NCI-H2081 (cell line): ENCODE results near the gene CDKL2.

Experiments used
- DNase-seq, 2 experiments: peaks; one replicate each; lab custom pipeline; 2025; lab: John Stamatoyannopoulos, UW

CDKL2 gene

DNA sequence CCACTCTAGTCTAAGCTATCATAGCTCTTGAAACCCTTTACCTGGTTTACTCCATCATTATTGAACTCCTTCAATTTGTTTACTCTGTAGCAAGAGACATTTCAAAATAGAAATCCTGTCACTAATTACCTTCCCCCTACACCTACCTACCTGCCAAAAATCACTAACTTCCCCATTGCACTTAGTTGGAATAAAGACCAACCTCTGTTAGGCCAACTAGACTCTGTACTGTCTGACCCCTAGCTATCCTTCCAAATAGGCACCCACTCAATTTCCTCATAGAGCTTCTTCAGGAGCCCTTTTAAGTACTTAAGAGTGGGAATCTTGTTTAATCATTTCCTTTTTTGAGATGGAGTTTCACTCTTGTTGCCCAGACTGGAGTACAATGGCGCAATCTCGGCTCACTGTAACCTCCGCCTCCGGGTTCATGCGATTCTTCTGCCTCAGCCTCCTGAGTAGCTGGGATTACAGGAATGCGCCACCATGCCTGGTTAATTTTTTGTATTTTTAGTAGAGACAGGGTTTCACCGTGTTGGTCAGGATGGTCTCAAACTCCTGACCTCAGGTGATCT lies 8.9 kb upstream of the CDKL2 start:
- no peak for DNase-seq

DNA sequence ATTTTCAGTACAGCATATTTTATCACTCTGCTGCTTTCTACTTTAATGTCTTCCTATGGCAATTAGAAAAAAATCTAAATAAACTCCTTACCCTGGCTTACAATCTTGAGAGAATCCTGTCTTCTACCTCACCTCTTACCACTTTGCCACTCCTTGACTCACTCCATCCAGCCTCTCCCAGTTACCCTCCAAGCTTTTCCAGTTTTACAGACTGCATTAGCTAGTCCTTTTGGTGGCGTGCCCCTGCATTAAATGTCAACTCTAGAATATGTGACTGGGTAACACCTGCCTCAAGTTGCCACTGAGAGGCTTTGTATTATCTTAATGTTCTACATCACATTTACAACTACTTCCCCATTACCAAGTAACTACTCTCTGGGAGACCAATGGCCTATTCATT lies 7.5 kb upstream of the CDKL2 start:
- DNase-seq: no peak

DNA sequence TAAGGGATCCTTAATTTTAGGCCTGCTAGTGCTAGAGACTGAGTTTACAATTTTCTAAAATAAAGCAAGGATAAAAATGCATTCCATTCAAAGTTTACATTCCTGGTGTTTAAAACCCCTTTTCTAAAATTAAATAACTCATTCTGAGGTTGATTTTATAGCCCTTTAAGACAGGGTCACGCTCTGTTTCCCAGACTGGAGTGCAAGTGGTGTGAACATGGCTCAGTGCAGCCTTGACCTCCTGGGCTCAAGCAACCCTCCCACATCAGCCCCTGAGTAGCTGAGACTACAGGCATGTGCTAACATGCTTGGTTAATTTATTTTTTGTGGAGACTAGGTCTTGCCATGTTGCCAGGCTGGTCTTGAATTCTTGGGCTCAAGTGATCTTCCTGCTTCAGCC lies 6.8 kb upstream of the CDKL2 start:
- DNase-seq: no peak

DNA sequence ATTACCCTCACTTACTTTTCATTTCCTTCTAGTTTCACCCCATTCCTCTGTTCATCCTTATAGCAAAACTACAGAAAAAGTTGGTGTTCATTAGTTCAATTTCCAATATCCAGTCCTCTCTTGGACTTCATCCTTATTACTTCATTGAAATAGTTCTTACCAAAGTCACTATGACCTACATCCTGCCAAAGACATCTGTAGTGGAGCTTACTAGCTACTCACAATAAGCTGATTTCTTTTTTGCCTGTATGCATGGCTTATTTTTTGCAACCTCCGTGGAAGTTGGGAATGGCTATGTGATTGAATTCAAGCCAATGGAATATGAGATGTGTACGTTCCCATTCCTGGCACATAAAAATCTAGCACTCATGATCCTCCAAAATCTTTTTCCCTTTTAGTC lies 4.6 kb upstream of the CDKL2 start:
- DNase-seq: no peak

DNA sequence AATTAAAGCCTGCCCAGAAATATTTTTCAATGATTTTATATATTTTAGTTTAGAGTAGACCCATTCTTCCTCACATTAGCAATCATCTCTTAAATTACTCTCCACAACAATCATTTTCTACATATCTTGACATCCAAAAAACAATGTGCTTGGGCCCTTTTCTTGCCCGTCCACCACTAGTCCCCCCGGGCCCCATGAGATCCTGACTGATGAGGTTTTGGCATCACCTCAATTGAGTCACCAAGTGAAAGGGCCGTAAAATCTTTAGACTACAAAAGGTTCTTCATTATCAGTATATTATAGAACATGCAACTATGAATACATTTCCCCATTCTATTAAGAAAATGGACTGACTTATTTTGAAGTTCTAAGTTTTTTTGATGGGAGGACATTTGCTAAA lies 4.0 kb upstream of the CDKL2 start:
- no peak for DNase-seq

DNA sequence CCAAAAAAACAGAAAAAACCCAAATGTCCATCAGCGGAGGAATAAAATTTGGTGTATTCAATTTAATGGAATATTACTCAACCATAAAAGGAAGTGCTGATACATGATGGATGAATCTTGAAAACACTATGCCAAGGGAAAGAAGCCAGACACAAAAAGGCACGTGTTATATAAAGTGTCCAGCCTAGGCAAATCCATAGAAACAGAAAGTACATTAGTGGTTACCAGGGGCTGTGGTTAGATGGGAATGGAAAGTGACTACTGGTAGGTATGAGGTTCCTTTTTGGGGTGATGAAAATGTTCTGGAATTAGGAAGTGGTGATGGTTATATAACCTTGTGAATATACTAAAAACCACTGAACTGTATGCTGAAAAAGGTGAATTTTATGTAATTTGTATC lies 3.5 kb upstream of the CDKL2 start:
- no peak for DNase-seq

DNA sequence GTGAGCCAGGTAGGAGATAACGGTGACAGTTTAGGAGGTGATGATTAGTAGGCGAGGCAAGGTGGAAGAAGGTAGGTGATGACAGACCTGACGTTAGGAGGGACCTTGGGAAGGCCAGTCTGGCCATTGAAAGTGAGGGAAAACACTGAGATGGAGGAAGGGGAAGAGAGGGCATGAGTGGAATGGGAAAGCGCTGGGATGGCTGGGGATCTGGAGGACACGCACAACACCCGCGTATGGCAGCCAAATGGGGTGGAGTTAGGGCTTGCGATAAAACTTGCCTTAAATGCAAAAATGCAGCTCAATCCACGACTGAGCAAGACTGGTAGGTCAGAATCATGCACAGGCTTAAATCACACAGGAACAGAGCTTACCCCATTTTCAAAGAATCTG lies 605 bp upstream of the CDKL2 start:
- no peak for DNase-seq

DNA sequence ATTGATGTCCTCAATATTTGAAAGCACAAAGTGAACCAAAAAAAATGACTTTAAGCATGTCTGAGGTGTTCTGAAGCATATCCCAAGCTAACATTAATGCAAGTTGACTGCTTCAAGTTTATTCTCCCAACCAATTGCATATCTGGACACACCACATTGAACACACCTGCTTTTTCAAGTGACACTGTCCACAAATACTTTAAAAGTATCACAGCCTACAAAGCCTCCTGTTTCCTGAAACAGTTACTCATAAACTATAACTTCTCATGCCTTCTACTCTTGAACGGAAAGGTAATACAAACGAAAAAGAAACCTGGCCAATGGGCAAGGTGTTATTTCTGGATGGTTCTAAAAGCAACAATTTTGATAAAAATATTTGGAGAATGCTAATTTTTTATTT lies 1.1 kb downstream of the CDKL2 start:
- no peak for DNase-seq

DNA sequence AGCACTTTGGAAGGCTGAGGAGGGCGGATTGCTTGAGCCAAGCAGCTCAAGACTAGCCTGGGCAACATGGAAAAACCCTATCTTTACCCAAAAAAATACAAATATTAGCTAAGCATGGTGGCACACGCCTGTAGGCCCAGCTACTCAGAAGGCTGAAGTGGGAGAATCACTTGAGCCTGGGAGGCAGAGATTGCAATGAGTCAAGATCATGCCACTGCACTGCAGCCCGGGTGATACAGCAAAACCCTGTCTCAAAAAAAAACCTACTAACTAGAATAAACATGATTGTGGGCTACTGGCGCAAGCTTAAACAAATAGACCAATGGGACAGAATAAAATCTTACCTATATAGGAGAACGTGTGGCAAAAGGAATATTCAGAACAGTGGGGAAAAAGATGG lies 7.3 kb downstream of the CDKL2 start:
- DNase-seq: no peak

DNA sequence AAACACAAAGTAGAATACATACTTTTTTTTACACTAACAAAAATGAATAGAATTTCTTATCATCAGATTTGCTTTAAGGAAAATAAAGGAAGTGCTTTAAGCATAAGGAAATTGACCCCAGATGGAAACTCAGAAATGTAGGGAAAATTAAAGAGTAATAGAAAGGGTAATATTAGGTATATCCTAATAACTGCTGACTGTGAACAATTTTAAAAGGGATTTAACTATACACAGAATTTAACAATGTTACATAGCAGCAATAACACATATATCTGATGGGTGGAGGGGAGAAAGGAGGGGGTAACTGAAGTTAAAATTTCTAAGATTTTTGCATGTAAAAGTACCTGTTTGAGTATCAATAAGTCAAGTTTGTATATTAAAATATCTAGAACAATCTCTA lies 8.6 kb downstream of the CDKL2 start:
- DNase-seq: no peak

DNA sequence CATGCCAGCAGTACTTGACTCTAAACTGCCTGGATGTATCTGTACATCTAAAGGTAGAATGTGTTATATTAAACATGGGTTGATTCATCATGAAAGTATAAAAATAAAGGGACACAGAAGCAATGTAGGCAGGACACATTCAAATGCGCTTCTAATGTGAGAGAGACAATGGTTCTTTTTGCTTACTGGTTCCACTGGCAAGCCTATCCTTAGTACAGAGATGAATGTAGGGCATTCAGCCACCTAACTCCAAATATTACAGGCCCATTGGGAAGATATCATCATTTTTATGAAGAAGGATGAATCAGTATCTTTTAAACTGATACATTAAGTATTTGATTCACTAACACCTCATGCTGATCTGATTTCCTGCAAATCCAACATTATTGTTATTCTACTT lies 18.0 kb downstream of the CDKL2 start:
- DNase-seq: no peak

DNA sequence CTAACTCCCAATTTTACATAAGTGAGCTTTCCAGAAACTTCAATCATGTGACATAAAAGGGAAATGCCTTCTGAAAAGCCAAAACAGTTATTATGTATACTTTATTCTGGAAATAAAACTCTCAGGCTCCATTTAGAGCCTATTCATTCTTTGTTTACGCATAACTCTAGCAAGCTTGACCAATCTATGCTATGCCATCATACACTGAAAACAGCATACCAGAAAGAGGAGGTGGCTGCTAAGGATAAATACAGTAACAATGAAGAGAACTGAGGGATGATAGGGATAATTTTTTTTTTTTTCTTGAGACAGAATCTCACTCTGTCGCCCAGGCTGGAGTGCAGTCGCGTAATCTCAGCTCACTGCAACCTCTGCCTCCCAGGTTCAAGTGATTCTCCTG lies 24.4 kb downstream of the CDKL2 start:
- no peak for DNase-seq

DNA sequence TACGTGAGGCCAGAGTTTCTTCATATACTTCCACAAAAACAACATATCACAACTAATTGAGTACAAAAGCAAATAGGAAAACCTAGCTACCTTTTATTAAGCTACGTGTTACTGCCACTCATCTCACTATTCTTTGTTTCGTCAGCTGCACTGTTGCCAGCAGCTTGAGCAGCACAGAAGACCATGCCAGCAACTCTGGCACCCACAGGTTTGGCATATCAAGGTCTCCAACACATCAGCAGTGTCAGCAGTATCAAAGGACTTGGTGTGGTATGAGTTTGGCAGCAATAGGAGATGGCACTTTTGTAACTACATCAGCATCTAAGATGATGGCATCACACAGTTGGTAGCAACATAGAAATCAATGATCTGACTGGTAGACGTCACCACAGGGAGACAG lies 30.7 kb downstream of the CDKL2 start:
- DNase-seq: no peak

DNA sequence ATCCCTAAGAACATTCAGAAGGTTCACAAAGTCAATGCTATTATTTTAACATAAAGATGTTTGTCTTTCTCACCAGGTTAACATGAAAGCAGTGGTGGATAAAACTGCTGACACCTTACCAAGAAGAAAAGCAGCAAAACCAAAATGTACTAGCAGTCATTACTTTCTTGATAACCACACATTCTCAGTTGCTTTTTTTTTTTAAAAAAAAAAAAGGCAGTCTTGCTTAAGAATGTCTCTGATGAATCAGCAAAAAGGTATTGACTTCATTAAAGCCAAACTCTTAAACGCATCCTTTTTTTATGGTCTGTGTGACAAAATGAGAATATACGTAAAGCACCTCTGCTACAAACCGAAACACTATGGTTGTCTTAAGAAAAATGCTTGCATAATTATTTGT lies 31.9 kb downstream of the CDKL2 start:
- no peak for DNase-seq

DNA sequence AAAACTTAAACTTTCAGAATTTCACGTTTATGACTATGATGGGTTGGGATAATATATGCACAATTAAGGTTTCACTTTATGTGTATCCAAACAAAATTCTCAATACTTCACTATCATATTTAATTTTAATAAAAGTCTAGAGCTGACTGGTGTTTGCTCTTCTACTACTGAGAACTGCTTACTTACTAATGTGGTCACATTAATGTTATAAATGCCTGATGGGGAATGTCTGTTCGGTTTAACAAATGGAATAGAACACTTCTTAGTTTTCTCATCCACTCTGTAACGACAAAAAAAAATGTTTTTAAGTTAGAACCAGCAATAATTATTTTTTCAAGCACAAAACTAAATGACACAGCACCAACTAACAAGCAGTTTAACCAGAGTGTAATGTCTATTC lies 34.3 kb downstream of the CDKL2 start:
- DNase-seq: no peak

DNA sequence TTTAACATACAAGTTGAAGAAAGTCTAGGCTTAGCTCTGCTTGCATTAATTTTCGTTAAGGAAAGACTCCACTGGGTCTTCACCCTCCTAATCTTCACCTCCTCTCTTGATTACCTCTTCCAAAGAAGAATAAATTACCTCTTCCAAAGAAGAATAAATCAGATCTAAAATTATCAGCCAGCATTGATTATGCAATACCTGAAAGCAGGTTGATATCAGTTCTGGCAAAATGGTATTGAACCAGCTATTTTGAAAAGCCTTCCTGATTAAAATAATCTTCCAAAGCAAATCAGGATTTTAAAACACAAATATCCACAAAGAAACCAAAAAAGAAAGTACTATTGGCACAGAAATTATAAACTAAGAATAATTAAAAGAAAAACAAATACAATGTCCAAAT lies 36.9 kb downstream of the CDKL2 start:
- no peak for DNase-seq

DNA sequence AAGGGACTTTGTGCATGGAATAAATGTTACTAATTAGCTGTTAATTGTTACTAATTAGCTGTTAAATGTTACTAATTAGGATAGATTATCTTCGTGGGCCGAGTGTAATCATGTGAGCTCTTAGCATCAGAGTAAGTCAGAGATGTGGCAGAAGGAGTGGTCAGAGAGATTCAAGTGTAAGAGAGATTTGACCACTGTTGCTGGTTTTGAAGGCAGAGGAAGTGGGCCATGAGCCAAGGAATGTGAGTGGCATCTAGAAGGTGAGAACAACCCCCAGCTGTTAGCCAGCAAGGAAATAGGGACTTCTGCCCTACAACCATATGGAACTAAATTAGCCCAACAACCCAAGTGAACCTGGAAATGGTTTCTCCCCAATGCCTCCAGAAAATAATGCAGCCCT lies 46.3 kb downstream of the CDKL2 start:
- no peak for DNase-seq

DNA sequence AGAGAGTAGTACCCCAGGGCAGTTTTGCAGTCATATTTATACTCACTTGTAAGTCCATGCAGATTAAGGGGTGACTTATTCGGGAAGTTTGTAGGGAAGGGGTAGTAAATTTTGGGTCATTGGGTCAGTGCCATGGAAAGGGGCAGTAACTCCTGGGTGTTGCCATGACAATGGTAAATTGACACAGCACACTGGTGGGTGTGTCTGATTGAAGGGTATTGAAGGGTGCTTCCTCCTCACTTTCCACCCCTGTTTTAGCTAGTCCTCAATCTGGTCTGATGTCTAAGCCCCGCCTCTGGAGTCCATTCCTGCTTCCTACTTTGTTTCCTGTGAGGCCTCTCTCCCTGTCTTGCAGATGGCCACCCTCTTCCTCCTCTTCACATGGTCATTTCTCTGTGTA lies 62.6 kb downstream of the CDKL2 start:
- no peak for DNase-seq

DNA sequence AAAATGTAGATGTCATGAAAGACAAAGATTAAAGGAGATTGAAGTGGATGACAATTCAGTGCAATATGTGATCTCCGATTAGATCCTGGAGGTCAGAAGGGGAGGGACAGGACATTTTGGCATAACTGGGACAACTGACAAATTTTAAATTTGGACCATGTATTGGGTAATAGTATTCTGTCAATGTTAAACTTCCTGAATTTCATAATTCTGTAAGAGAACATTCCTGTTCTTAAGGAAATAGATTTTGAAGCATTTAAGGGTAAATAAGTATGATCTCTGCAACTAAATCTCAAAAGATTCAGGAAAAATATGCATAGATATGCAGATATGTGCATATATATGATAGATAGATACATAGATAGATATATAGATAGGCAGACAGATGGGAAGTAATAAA lies 63.4 kb downstream of the CDKL2 start:
- no peak for DNase-seq

DNA sequence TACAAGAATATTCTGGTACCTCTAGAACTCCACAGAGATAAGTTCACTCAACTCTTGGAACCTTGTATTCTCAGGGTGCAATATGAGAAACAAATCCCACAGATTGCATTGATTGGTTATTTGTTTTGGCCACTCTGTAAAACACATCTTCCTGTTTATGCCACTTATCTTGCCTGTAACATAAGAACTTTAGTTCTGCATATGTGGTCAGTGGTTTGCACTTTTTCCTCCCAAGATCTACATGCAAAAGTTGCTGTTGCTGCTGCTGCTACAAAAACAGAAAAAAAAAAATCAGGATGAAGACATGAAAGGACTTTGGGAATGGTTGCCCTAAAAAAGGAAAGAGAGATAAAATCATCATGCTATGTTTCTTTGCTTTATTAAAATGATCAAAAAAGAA lies 64.8 kb downstream of the CDKL2 start:
- DNase-seq: no peak

DNA sequence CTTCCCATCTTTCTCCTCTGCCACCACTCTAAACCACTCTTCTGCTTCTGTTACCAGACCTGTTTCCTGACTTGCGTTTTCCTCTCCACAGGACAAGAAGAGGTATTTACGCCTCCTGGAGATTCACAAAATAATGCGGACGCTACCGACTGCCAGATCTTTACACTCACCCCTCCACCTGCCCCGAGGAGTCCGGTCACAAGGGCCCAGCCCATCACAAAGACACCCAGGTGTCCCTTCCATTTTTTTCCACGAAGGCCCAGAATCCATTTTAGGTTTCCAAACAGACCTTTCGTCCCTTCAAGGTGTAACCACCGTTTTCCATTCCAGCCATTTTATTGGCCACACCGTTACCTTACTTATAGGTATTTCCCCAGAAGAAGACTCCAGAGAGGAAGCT lies 66.3 kb downstream of the CDKL2 start:
- DNase-seq: no peak

DNA sequence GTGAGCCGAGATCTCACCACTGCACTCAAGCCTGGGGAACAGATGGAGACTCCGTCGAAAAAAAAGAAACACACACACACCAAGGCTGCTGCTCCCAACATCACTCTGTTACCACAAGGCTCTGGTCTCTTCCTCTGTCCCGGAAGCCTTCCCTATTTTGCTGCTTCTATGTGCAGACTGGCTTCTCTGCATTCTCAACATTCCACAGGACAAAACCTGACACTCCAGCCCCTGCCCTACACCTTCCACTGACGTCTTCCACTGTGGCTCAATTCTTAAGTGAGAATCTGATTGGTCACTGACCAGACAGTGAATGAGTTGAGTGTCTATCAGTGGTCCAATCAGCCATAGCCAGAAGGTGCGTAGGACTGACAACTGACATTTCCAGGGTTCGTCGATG lies 68.5 kb downstream of the CDKL2 start:
- DNase-seq: no peak

DNA sequence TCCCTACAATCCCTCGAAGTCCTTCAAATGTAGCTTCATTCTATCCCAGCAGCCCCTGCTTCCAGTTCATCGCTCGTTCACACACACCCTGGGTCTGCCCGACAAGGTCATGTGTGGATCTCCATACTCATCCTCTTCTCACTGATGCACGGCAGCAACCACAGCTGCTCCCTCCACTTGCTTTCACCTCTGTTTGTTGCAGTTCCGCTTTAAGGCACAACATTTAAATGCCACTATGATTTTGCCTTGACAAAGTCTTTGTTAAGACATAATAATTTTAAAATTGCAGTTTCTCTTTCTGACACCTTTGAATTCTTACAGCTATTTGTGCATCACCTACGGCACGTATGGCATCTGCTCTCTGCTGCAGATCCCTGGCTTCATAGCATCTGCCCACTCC lies 72.6 kb downstream of the CDKL2 start:
- DNase-seq: no peak

DNA sequence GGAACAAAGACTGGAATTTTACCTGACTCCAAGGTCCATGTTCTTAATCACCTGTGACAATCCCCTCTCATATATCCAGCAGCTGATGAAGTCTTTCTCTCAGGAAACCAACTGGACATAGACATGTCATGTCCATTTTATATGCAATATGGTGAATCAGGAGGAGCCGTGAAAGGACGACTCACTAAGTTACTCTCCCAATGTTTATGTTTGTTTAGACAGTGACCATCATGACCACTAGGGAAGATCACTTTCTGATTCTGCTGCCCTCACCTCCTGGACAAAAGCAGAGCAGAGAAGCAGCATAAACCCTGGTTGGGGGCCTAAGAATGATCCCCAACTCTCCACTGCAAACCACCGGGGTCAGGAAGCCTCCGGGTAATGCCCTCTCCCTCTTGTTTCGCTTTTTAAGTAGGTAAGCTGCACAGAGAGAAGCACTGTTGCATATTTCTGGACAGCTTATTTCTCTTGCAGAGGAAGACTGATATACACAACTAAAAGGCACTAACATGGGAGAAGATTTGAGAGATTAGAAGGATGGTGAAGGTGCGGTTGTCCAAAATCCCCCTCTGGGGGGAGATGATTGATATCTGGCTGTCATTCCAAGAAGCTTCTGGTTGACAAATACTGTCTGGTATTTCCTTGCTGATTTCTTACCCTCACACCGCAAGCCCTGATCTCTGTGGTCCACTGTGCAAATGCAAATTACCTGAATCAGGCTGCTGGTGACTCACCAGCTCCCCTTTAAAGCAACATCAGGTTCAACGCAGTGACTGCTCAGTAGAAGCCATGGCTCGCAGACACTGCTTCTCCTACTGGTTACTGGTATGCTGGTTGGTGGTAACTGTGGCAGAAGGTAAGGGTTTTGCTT lies 74.8 kb downstream of the CDKL2 start, which contains the start of gene ODAPH:
Gene ODAPH (plus strand): TSS at position 773 of the 871 bp plus-strand sequence. CDS start 17 bp downstream, at position 790.
- DNase-seq: no peak
